Measurements from ENCODE around the gene PLA2G12A. TPM values are rescaled to one million over a fixed set of nuclear protein-coding genes. Genes with fewer than 3 reads are reported as not detected.

The PLA2G12A gene
- total and polyA plus RNA-seq, 9 of the 15 experiments (the other 6 are each of a cell fraction or from before 2014, with no cell fraction given): 24.2 to 226 (median 80.5) TPM

DNA sequence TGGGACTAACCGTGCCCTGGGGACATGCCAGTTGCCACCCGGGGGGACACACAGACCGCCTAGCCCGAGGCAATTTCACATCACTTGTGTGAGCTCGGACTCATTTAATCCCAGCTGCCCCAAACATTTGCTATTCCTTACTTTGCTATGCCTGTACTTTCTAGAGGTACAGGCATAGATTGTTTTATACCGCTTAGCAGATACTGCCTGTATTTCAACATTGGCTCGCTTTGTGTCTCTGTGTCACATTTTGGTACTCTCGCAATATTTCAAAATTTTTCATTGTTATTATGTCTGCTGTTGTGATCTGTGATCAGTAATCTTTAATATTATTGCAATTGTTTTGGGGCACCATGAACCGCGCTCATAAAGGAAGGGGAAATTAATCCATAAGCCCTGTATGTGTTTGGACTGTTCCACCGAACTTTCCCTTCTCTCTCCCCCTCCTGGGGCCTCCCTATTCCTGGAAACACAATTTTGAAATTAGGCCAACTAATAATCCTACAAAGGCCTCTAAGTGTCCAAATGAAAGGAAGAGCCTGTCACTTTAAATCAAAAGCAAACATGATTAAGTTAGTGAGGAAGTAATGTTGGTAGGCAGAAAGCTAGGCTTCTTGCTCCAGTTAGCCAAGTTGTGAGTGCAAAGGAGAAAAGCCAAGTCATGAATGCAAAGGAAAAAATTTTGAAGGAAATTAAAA lies 26.1 kb downstream of the PLA2G12A start (continued):
- TF ChIP-seq NR1H2 (CRISPR knock-in tag; IDR thresholded peaks at IDR 0.05) (no peak), ARNT (IDR thresholded peaks at IDR 0.05) (no peak), SUPT5H (IDR thresholded peaks at IDR 0.05) (no peak), RBBP5 (IDR thresholded peaks at IDR 0.05; ENCODE audit: borderline replicate concordance, insufficient read depth, low read length, poor library complexity, severe bottlenecking) (no peak), ARID1B (IDR thresholded peaks at IDR 0.05) (no peak), FOSL1 (tag; conservative IDR thresholded peaks at IDR 0.05) (no peak), HDAC8 (tag; IDR thresholded peaks at IDR 0.05) (no peak), TEAD2 (tag; IDR thresholded peaks at IDR 0.05) (no peak), MEIS2 (IDR thresholded peaks at IDR 0.05; ENCODE audit: partially characterized antibody) (peak; percentile 29), THRAP3 (IDR thresholded peaks at IDR 0.05; ENCODE audit: borderline replicate concordance) (no peak), SMC3 (conservative IDR thresholded peaks at IDR 0.05; ENCODE audit: insufficient read depth, low read depth, low read length) (no peak), HDAC6 (IDR thresholded peaks at IDR 0.05; ENCODE audit: low read depth, low read length) (no peak), MECOM (CRISPR knock-in tag; IDR thresholded peaks at IDR 0.05) (no peak), SETDB1 (IDR thresholded peaks at IDR 0.05; ENCODE audit: low read length) (no peak), ELF2 (CRISPR knock-in tag; IDR thresholded peaks at IDR 0.05) (no peak), GATAD2B (IDR thresholded peaks at IDR 0.05; ENCODE audit: borderline replicate concordance) (no peak)
- TF ChIP-seq, protein P1, sequence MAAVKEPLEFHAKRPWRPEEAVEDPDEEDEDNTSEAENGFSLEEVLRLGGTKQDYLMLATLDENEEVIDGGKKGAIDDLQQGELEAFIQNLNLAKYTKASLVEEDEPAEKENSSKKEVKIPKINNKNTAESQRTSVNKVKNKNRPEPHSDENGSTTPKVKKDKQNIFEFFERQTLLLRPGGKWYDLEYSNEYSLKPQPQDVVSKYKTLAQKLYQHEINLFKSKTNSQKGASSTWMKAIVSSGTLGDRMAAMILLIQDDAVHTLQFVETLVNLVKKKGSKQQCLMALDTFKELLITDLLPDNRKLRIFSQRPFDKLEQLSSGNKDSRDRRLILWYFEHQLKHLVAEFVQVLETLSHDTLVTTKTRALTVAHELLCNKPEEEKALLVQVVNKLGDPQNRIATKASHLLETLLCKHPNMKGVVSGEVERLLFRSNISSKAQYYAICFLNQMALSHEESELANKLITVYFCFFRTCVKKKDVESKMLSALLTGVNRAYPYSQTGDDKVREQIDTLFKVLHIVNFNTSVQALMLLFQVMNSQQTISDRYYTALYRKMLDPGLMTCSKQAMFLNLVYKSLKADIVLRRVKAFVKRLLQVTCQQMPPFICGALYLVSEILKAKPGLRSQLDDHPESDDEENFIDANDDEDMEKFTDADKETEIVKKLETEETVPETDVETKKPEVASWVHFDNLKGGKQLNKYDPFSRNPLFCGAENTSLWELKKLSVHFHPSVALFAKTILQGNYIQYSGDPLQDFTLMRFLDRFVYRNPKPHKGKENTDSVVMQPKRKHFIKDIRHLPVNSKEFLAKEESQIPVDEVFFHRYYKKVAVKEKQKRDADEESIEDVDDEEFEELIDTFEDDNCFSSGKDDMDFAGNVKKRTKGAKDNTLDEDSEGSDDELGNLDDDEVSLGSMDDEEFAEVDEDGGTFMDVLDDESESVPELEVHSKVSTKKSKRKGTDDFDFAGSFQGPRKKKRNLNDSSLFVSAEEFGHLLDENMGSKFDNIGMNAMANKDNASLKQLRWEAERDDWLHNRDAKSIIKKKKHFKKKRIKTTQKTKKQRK (IDR thresholded peaks at IDR 0.05; ENCODE audit: borderline replicate concordance, low read depth, low read length): no peak
- TF ChIP-seq, protein P2, sequence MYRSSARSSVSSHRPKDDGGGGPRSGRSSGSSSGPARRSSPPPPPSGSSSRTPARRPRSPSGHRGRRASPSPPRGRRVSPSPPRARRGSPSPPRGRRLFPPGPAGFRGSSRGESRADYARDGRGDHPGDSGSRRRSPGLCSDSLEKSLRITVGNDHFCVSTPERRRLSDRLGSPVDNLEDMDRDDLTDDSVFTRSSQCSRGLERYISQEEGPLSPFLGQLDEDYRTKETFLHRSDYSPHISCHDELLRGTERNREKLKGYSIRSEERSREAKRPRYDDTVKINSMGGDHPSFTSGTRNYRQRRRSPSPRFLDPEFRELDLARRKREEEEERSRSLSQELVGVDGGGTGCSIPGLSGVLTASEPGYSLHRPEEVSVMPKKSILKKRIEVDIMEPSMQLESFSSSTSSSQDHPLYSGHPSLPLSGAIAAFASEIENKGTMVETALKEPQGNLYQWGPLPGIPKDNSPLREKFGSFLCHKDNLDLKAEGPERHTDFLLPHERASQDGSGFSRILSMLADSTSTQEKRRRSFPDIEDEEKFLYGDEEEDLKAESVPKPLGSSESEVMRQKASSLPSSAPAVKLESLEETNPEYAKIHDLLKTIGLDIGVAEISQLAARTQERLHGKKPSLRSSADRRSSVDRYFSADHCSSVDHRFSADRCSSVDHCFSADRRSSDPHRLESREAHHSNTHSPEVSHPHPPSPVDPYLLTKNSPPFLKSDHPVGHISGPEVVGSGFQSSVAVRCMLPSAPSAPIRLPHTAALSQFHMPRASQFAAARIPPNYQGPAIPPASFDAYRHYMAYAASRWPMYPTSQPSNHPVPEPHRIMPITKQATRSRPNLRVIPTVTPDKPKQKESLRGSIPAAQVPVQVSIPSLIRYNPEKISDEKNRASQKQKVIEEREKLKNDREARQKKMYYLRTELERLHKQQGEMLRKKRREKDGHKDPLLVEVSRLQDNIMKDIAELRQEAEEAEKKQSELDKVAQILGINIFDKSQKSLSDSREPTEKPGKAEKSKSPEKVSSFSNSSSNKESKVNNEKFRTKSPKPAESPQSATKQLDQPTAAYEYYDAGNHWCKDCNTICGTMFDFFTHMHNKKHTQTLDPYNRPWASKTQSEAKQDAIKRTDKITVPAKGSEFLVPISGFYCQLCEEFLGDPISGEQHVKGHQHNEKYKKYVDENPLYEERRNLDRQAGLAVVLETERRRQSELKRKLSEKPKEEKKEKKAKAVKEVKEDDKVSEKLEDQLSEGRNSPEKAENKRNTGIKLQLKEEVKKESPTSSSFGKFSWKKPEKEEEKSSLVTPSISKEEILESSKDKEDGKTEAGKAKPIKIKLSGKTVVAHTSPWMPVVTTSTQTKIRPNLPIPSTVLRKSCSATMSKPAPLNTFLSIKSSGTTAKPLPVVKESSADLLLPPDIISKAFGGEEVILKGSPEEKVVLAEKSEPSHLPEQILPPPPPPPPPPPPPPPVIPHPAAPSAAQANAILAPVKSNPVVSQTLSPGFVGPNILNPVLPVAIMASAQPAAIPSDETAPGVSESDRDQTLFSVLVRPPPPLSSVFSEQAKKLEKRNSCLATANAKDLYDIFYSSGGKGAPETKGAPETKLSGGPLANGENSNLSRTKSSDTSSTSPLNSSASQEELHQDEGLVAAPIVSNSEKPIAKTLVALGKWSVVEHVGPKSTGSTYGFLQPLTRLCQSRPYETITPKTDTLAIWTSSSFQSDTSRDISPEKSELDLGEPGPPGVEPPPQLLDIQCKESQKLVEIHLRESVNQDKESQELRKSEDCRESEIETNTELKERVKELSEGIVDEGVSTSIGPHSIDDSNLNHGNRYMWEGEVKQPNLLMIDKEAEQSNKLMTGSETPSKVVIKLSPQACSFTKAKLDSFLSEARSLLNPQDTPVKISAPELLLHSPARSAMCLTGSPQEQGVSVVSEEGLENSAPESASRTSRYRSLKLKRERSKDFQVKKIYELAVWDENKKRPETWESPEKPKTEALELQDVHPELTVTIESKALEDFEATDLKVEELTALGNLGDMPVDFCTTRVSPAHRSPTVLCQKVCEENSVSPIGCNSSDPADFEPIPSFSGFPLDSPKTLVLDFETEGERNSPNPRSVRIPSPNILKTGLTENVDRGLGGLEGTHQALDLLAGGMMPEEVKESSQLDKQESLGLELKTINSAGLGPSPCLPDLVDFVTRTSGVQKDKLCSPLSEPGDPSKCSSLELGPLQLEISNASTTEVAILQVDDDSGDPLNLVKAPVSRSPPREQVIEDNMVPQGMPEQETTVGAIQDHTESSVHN (IDR thresholded peaks at IDR 0.05; ENCODE audit: borderline replicate concordance in 1 of 2, low read depth in 1 of 2): no peak

Data from K562 (cell line).